ENCODE measurements around the gene PIGH. TPM values are rescaled to one million over a fixed set of nuclear protein-coding genes. Genes with fewer than 3 reads are reported as not detected.

PIGH gene
- polyA plus RNA-seq, 3 donors, result 12.5 to 26.8 (median 18.0) TPM

DNA sequence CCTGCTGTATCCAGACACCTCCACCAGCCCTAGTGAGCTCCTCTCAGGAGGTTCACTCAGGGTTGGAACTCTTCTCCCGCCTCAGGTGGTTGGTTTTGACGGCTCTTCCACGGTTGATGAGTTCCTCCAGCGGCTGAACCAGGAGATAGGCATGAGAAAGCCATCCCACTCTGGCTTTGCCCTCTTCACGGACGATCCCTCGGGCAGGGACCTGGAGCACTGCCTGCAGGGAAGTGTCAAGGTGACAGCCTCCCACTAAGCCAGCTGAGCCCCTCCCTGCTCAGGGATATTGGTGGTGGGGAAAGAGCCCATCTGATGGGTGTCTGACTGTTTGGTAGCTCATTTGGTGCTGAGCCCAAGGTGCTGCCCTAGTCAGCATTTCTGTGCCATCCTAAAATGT is 20.4 kb downstream of the PIGH start:
- 88 to 89% (median 89%) methylated on average over 7 of the region's 7 CpGs for WGBS, 3 donors
- no peak overlapping the region for H3K27ac ChIP-seq (ENCODE audit: low read depth, low read length)

DNA sequence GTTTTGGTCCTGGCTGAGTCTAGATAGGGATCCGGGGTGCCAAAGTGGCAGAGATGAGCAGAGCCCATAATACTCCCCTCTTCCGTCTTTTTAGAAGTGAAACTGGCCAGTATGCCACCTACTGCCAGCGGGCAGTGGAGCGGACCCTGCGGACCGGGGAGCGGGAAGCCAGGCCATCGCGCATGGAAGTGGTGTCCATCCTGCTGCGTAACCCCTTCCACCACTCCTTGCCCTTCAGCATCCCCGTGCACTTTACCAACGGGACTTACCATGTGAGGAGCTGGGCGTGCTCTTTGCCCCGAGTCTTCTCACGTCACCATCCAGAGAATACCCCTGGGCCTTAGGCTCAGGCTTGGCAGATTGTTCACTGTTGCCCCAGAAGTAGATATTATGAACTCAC is 21.0 kb downstream of the PIGH start:
- no peak overlapping the region for H3K27ac ChIP-seq (ENCODE audit: low read depth, low read length)
- WGBS, 3 donors, result 76 to 80% (median 77%) methylated on average over 15 of the region's 15 CpGs

DNA sequence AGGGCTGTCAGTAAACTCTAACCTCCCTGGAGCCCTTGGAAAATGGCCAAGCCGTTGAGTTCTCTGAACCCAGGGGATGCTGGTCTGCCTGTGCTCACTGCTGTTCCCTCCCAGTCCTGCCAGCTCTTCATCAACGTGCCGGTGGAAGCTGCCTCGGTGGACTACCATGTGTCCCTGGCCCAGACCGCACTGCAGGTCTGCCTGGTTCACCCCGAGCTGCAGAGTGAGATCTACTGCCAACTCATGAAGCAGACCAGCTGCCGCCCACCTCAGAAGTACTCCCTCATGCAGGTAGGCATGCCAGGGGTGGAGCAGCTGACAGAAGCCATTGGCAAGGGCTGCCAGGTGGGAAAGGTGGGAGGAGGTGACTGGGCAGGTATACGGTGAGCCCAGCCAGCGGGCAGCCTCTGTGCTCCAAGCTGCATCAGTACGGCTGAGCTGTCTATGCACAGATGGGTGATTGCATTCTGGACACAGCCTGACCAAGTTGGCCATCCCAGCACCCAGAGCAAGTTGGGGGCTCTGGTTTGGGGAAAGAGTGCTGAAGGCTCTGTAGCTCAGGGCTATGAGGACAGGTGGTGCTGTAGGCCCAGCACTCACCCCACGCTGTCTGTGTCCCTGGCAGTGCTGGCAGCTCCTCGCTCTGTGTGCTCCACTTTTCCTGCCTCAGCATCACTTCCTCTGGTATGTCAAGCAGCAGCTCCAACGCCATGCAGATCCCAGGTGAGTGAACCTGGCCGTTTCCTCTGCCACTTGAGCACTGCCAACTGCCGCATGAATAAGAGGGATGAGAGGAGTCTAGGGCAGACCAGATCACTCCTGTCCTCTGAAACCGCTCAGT is 21.9 kb downstream of the PIGH start:
- 76 to 87% (median 84%) methylated on average over 16 of the region's 16 CpGs for WGBS, 3 donors
- no peak overlapping the region for H3K27ac ChIP-seq (ENCODE audit: low read depth, low read length)

DNA sequence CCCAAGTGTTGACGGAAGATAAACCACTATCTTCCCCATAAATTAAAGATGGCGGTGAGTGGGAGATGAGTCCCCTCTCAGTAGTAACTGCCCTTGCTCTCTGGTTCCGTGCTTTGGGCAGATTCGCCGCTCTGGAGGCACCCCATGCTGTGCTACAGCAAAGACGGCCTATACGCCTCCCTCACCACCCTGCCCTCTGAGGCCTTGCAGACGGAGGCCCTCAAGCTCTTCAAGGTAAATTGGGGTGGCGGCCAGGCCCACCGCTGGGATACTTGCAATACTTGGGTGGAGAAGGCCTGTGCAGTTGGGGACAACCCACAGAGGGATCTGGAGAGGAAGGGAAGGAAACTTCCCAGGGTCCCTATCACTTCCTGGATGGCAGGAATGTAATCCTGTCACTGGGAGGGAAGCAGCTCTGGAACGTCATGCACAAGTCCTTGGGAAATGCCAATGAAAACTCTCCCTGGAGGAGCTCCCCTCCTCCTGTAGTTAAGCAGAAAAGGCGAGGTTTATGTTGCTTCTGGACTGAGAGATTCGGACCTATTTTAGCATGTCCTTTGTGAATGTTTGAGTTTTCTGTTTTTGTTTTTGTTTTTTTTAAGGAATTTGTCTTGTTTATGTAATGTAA is 22.8 kb downstream of the PIGH start:
- H3K27ac ChIP-seq (ENCODE audit: low read depth, low read length), result no peak overlapping the region
- 79 to 82% (median 82%) methylated on average over 13 of the region's 13 CpGs for WGBS, 3 donors

DNA sequence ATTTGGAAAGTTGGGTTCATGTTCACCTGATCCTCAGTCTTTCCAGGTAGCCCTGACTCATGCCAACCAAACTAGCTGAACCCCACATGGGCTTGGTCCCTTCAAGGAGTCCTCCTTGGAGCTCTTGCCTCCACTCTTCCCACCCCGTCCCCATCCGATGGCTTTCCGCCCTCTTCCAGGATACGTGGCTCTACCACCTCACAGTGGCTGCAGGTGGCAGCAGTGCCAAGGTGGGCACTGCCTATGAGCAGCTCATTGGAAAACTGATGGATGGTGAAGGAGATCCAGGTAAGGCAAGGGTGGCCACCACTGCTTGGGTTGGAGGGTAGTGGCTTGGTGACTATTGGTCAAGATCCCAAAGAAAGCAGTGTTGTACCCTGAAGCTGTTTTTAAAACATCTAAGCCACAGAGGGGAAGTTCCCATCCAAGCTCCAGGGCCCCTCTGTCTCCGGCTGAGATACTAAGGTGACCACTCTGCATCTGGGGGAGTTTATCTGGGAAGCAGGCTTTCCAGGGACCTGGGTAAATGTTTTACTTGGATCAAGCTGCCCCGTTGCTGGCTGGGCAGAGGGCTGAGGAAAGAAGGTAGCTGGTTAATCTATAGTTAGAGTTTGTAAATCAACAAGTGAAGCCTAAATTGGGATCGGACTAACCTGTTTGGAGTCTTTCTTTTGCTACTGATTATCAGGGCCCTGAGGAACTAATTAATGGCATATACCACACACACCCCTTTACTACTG is 23.7 kb downstream of the PIGH start:
- 69 to 93% (median 91%) methylated on average over 7 of the region's 7 CpGs for WGBS, 3 donors

DNA sequence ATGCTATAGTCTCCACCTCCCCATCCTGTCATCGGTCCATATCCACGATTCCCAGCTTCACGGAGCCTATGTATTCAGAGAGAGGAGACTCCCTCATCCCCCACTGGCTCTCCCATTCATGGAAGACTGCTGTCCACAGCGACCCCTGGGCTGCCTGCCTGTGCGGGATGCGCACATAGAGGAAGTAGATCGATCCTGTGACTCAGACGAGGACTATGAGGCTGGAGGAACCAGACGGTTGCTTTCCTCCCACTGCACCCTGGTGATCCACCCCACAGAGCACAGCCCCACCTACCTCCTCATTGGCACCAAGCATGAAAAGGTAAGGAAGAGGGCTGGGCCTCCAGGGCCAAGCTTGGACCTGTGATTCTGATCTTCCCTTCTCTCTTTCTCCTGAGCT is 24.4 kb downstream of the PIGH start:
- no peak overlapping the region for H3K27ac ChIP-seq (ENCODE audit: low read depth, low read length)
- 64 to 83% (median 76%) methylated on average over 9 of the region's 9 CpGs for WGBS, 3 donors

More for the DNA sequence above, 23.7 kb downstream of the PIGH start:
- H3K27ac ChIP-seq (ENCODE audit: low read depth, low read length), result no peak overlapping the region

DNA sequence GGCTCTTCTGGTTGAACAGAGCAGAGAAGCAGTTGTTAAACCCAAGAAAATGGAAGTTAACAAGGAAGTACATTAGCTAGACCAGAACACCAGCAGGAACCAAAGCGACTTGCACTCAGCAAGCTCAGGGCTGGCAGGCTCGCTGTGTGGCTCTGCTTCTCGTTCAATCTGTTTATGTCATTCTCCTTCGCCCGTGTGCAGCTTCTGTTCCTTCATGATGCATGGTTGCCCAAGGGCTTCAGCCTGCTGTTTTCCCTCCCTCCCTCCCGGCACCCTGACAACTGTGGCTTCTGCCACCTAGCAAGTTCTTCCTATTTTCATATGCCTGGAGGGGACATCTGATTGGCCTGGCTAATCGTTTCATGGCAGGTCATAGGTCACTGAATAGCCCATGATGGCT is 25.3 kb downstream of the PIGH start:
- WGBS, 3 donors, result 81 to 95% (median 83%) methylated on average over 7 of the region's 7 CpGs
- H3K27ac ChIP-seq (ENCODE audit: low read depth, low read length), result no peak overlapping the region

DNA sequence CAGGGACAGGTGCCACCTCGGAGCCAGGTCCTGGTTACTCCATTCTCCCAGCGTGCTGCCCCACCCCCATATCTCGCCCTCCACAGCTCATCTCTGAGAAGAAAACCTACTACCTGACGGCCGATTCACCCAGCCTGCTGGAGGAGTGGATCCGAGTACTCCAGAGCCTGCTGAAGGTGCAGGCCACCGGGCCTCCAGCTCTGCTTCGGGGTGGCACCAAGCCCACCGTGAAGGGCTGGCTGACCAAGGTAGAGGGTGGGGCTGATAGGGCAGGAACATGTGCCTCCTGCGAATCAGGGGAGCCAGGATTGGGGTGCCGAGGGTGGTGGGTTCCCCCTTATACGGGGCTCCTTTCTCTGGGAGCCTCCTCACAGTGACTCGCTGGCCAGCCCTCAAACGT is 25.9 kb downstream of the PIGH start:
- H3K27ac ChIP-seq (ENCODE audit: low read depth, low read length), result no peak overlapping the region
- 89 to 94% (median 89%) methylated on average over 13 to 14 of the region's 14 CpGs for WGBS, 3 donors

DNA sequence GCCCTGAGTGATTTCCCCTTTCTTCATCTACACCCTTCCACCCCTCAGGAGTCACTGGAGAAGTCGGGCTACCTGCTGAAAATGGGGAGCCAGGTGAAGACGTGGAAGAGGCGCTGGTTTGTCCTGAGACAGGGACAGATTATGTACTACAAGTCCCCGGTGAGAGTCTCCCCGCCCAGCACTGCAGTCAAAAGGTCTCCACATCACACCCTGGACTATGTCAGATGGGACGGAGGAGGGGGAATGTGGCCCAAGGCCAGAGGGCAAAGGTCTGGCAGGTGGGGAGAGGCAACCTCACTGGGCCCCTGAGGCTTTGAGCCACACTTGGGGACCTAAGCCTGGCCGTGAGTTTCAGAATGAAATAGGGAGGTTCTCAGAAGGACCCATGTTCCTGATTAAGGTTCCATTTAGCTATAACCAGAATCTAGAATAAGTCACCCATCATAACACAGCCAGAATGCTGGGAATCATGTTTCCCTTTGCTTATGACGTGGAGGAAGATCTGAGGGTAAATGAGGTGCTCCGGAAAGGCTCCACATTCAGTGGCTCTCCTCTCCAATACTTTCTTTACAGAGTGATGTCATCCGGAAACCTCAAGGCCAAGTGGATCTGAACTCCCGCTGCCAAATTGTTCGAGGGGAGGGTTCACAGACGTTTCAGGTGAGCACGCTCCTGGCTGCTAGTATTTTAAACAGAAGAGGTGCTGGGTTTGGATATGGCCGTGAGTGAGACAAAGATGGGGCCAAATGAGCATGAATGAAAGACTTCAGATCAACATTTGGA is 26.6 kb downstream of the PIGH start:
- WGBS, 3 donors, result 67 to 85% (median 83%) methylated on average over 15 of the region's 15 CpGs
- H3K27ac ChIP-seq (ENCODE audit: low read depth, low read length), result no peak overlapping the region

DNA sequence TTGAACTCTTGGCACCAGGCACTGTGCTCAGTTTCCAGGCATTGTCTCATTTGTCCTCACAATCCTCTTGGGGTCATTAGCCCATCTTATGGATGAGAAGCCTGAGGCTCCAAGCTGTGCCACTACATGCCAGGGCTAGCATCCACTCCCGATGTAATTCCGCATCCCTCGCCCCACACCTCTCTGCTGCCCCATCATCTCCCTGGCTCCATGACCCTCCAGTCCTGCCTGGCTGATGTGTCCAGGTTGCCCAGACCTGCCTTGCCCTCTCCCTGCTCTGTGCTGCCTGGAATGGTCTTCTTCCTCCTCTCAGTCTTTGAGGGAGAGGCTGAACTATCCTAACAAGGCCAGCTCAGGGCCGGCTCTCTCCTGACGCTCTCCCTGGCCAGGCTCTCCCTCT is 27.5 kb downstream of the PIGH start:
- no peak overlapping the region for H3K27ac ChIP-seq (ENCODE audit: low read depth, low read length)
- 88 to 92% (median 92%) methylated on average over 5 of the region's 5 CpGs for WGBS, 3 donors

DNA sequence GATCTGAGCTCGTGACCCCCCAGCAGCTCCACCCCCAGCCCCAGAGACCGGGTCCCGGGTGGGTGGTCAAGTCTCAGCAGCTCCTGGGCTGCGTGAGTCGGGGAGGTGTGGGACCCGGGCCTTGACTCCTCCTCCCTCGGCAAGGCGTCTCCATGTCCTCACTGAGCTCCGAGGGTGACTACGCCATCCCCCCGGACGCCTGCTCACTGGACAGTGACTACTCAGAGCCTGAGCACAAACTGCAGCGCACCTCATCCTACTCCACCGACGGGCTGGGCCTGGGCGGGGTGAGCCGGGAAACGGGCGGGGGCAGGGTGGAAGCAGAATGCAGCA is 28.1 kb downstream of the PIGH start:
- WGBS, 3 donors, result 83 to 92% (median 86%) methylated on average over 19 of the region's 19 CpGs
- H3K27ac ChIP-seq (ENCODE audit: low read depth, low read length), result no peak overlapping the region

DNA sequence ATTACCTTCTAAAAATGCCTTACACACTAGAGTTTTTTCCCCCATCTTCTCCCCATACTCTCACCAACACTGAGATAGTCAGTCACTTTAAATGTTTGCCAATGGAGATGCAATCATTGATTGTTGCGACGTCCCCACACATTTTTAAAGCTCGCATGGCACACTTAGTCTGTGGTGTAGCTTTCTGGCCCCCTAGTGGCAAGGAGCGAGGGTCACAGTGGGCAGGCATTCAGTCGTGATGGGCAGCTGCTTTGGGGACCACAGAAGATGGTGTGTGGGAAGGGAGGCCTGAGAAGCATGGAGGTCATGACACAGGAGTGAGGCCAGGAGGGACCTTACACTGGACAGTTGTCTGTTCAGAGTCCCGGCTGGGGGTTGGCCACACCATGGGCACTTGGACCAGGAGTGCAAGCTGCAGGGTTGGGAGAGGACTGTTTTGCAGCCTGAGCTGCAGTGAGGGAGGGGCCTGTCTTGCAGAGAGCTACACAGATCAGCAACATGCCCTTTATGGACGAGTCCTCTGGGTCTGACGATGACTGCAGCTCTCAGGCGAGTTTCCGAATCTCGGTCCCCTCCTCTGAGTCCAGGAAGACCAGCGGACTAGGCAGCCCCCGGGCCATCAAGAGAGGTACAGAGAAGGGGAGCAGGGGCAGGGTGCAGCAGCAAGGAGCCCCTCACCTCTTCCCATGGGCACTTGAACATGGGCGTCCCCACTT is 28.6 kb downstream of the PIGH start:
- WGBS, 3 donors, result 41 to 48% (median 42%) methylated on average over 13 to 14 of the region's 14 CpGs
- no peak overlapping the region for H3K27ac ChIP-seq (ENCODE audit: low read depth, low read length)

DNA sequence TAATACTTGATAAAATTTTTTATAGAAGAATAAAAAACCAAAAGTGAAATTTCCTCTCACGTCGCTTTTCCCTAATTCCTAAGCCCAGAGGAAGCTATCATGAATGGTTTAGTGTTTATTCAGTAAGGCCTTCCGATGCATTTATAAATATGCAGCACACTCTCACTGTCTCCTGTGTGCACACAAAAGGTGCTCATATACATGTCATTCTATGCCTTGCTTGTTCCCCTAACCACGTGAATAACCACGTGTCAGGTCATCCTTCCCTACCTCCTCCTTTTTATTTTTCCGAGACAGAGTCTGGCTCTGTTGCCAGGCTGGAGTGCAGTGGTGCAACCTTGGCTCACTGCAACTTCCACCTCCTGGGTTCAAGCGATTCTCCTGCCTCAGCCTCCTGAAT is 29.6 kb downstream of the PIGH start:
- no peak overlapping the region for H3K27ac ChIP-seq (ENCODE audit: low read depth, low read length)
- 79 to 87% (median 81%) methylated on average over 7 of the region's 7 CpGs for WGBS, 3 donors

DNA sequence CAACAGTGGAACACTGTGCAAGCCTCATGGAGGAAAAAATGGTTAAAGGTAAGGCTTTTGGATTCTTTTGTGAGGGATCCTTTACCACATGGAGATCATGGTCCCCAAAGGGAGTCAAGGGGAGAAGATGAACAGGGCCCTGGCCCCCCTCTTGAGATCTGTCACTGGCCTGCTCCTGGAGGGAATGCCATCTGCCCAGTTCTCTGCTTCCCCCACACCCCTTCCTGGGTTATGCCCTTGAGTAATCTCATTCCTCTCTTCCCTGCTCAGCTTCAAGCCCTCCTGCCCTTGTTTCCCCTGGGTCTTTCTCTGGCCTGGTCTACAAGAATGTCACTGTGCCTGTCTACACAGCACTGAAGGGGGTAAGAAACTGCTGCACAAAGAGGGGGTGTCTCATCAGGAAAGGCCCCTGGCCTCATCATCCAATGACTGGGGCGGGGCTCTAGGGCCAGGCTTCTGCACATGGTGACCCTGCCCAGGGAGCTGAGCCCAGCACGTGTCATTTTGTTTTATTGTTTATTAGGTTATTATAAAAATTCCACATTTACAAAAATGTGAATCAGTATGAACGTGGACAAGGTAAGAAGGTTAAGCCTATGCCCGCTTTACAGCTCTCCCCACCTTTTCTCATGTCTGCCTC is 30.3 kb downstream of the PIGH start:
- WGBS, 3 donors, result 81 to 82% (median 82%) methylated on average over 4 of the region's 4 CpGs
- no peak overlapping the region for H3K27ac ChIP-seq (ENCODE audit: low read depth, low read length)

DNA sequence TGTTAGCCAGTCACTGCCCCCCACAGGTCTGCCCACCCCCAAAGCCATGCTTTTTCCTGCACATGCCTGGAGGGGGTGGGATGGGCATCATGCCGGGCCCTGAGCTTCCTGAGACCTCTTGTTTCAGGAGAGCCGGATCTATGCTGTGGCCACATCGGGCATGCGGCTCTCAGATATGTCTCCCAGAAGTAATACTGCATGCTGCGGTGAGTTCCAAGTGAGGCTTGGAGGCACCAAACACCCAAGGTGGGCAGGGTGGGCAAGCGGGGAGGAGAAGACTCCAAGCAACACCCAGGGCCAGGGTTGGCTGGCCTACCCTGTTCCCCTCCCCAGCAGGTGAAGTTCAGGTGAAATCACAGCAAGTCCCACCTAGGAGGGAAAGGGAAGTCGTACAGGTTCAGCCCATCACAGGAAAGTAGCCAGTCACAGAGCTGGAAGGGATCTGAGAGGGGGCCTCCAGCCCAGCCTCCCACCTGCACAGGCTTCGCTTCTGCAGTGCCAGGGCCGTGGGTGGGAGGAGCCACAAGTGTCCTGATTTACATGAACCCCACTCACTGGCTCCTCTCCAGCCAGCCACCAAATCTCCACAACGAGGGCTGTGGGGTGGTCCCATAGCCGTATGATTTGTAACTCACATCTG is 30.9 kb downstream of the PIGH start:
- 75 to 83% (median 79%) methylated on average over 11 of the region's 11 CpGs for WGBS, 3 donors
- H3K27ac ChIP-seq (ENCODE audit: low read depth, low read length), result no peak overlapping the region

DNA sequence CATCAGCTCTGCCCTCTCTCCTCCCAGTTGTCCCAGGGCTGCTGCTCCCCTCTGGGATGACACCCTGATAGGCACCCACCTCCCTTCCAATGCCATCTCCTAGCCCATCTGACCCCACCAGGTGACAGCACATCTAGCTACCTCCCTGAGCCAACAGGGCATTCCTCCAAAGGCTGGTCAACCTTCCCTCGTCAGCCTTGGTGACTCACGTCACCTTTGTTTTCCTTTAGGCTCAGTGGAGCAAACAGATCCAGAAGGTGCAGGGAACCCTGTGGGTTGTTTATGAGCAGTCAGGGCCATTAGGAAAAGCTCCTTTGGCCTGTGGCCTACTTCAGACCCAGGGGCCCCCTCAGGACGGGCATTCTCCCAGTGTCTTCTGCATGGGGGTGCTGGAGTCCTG is 32.4 kb downstream of the PIGH start:
- H3K27ac ChIP-seq (ENCODE audit: low read depth, low read length), result no peak overlapping the region
- 54 to 87% (median 78%) methylated on average over 3 of the region's 3 CpGs for WGBS, 3 donors

DNA sequence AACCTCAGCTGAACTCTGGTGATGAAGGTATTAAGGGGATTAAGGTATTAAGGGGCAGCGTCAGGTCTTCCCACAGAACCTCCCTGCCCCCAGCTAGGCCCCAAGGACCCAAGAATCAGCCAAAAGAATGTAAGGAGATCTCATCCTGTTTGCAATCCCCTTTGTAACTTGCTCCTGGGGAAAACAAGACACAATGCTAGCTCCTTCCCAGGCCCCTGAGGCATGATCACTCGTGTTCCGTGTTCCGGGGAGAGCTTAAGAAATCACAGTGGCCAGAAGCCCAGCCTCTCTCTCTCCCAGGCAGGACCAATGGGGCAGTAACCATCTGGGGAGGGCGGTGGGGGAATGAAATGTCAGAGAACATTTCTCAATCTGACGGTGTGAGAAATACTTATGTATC is 33.2 kb downstream of the PIGH start:
- no peak overlapping the region for H3K27ac ChIP-seq (ENCODE audit: low read depth, low read length)

More for the DNA sequence above, 33.2 kb downstream of the PIGH start:
- 63 to 76% (median 67%) methylated on average over 6 of the region's 6 CpGs for WGBS, 3 donors
